ENCODE measurements around the gene FAM110A.

- TF ChIP-seq CTCF (IDR thresholded peaks at IDR 0.05) (no peak), POLR2A (IDR thresholded peaks at IDR 0.05) (no peak)
These were observed 31.8 kb upstream of the FAM110A start for GRCh38 chr20:801678-802077.
